ENCODE results near the gene MTREX. TPM values are rescaled to one million over a fixed set of nuclear protein-coding genes. Genes with fewer than 3 reads are reported as not detected.

The MTREX gene
- total and polyA plus RNA-seq, 2 of the 8 experiments (the other 6 are each of a cell fraction or from before 2014, with no cell fraction given): 16.0 to 130 TPM

- H2BK120ac ChIP-seq (replicated peaks; ENCODE audit: low read depth, low read length): no peak overlapping the region
- no peak for DNase-seq (ENCODE audit: low read depth in 1 of 2, low spot score in 2 of 2)
- H3K23ac ChIP-seq (ENCODE audit: insufficient read length): no peak overlapping the region
- no peaks in the 10 kb centered on the region for H3K79me1 ChIP-seq (ENCODE audit: low read depth, low read length)
- no peak for FAIRE-seq
- H2BK20ac ChIP-seq (ENCODE audit: low read length): no peak overlapping the region
- no peak overlapping the region for H2AFZ ChIP-seq (ENCODE audit: low read length)
- no peaks in the 10 kb centered on the region for H3K9me3 ChIP-seq (ENCODE audit: insufficient read depth in 2 of 2, low read depth in 1 of 2, low read length in 1 of 2)
- no peak overlapping the region for H3K9ac ChIP-seq (replicated peaks in 1 of 4; ENCODE audit: extremely low read depth in 1 of 4, low read depth in 3 of 4, low read length in 3 of 4)
- no peak overlapping the region for H3K4me3 ChIP-seq (ENCODE audit: extremely low read depth in 1 of 4, insufficient read depth in 2 of 4, low read depth in 3 of 4, low read length in 4 of 4)
- peaks cover 0 to 45% (median 14%) of the 10 kb centered on the region in 4 experiments; a peak in 4 of 8 replicates for H3K36me3 ChIP-seq (ENCODE audit: control insufficient read depth in 2 of 4, insufficient read depth in 4 of 4, low read length in 3 of 4)
- no peak overlapping the region for H4K8ac ChIP-seq (ENCODE audit: extremely low read depth, insufficient read depth, low read length)
- no peak overlapping the region for H2BK15ac ChIP-seq (ENCODE audit: low read length)
- no peaks in the 10 kb centered on the region for H3K27me3 ChIP-seq (replicated peaks in 1 of 4; ENCODE audit: control insufficient read depth in 3 of 4, extremely low read depth in 1 of 4, insufficient read depth in 3 of 4, low read length in 3 of 4)
- H3K4me1 ChIP-seq (replicated peaks in 1 of 4; ENCODE audit: control insufficient read depth in 3 of 4, insufficient read depth in 4 of 4, low read length in 3 of 4): no peaks in the 10 kb centered on the region
- CTCF ChIA-PET (ENCODE audit: partially characterized antibody): interaction anchor here (3.0 kb wide), 1 partner anchor 282 kb away, joined by 12 read pairs; no protein-coding TSS in a partner anchor
- no peaks in the 10 kb centered on the region for H3K79me2 ChIP-seq (ENCODE audit: control insufficient read depth in 1 of 2, insufficient read depth in 2 of 2, low read length in 2 of 2)
- H2BK12ac ChIP-seq (ENCODE audit: low read depth, low read length): no peak overlapping the region
- no peak overlapping the region for H3K18ac ChIP-seq (ENCODE audit: extremely low read depth, low read length)
- H2AK5ac ChIP-seq (ENCODE audit: low read depth, low read length): no peak overlapping the region
- no peak overlapping the region for H4K5ac ChIP-seq (ENCODE audit: insufficient read length, low read depth, low read length)
- 100% methylated on average over 1 of the region's 1 CpG; no CpG with 5 or more reads in 1 of the 2 experiments for WGBS, 2 experiments (ENCODE audit: extremely low coverage in 1 of 2, insufficient coverage in 1 of 2, insufficient read length in 1 of 2, insufficient replicate concordance in 2 of 2, low coverage in 1 of 2, low lambda C conversion rate in 2 of 2, missing lambda C conversion rate in 1 of 2)
- no peak overlapping the region for H4K91ac ChIP-seq (replicated peaks; ENCODE audit: insufficient read length, low read length)
- H3K56ac ChIP-seq (replicated peaks; ENCODE audit: insufficient read length, low read depth, low read length): no peak overlapping the region
- no peak overlapping the region for H3K27ac ChIP-seq (ENCODE audit: low read depth, low read length)
- no peak overlapping the region for H3K4me2 ChIP-seq (ENCODE audit: insufficient read depth in 1 of 2, low read depth in 2 of 2, low read length in 2 of 2)
- H3K23me2 ChIP-seq (ENCODE audit: low read depth, low read length): no peaks in the 10 kb centered on the region
- H2BK5ac ChIP-seq (ENCODE audit: low read depth, low read length): no peak overlapping the region
- H3K14ac ChIP-seq (ENCODE audit: insufficient read length): no peak overlapping the region
- H4K20me1 ChIP-seq (replicated peaks in 1 of 2; ENCODE audit: control insufficient read depth in 1 of 2, insufficient read depth in 2 of 2, low read length in 2 of 2): no peaks in the 10 kb centered on the region
- POLR2A ChIA-PET (ENCODE audit: partially characterized antibody): interaction anchor here (0.6 kb wide), 1 partner anchor 9 kb away, joined by 3 read pairs; no protein-coding TSS in a partner anchor
- H3K4ac ChIP-seq (replicated peaks; ENCODE audit: insufficient read length, low read depth, low read length): no peak overlapping the region
- TF ChIP-seq TEAD4 (IDR thresholded peaks at IDR 0.05; ENCODE audit: low read depth, low read length): no peak
- no peak for TF ChIP-seq TAF1 (IDR thresholded peaks at IDR 0.05; ENCODE audit: low read depth, low read length)
- TF ChIP-seq KDM1A (IDR thresholded peaks at IDR 0.05; ENCODE audit: borderline replicate concordance, low read length): no peak
- no peak for TF ChIP-seq SIN3A (conservative IDR thresholded peaks at IDR 0.05 in 1 of 2, IDR thresholded peaks at IDR 0.05 in 1 of 2; ENCODE audit: low read depth in 1 of 2, low read length in 2 of 2)
- no peak for TF ChIP-seq BCL11A (IDR thresholded peaks at IDR 0.05; ENCODE audit: low read depth in 2 of 2, low read length in 2 of 2)
- TF ChIP-seq GTF2F1 (IDR thresholded peaks at IDR 0.05; ENCODE audit: borderline replicate concordance, low read depth, low read length): no peak
- TF ChIP-seq POLR2AphosphoS5 (IDR thresholded peaks at IDR 0.05; ENCODE audit: low read depth, low read length): no peak
- no peak for TF ChIP-seq RAD21 (IDR thresholded peaks at IDR 0.05 in 1 of 2, conservative IDR thresholded peaks at IDR 0.05 in 1 of 2; ENCODE audit: low read depth in 2 of 2, low read length in 2 of 2)
- TF ChIP-seq RFX5 (IDR thresholded peaks at IDR 0.05; ENCODE audit: borderline replicate concordance, low read depth, low read length): no peak
- no peak for TF ChIP-seq JUND (IDR thresholded peaks at IDR 0.05; ENCODE audit: low read length)
- TF ChIP-seq CTBP2 (IDR thresholded peaks at IDR 0.05; ENCODE audit: borderline replicate concordance, insufficient read depth, insufficient read length, low read length): no peak
- TF ChIP-seq SUZ12 (IDR thresholded peaks at IDR 0.05; ENCODE audit: low read length): no peak
- no peak for TF ChIP-seq CBX8 (IDR thresholded peaks at IDR 0.05; ENCODE audit: borderline replicate concordance, low read depth, low read length)
- no peak for TF ChIP-seq SP2 (IDR thresholded peaks at IDR 0.05; ENCODE audit: low read length)
These were observed 102.0 kb downstream of the MTREX start for GRCh38 chr5:55409775-55410174.
